Upper lobe of left lung (tissue), 4 donors: Measurements from ENCODE around the gene SPACA4.

Experiments
- POLR2A ChIP-seq, 4 donors: fragments of 450-650 bp; IDR thresholded peaks; one replicate each; pipeline ENCODE4 v1.5.1; 2016 to 2017; ENCODE audit warnings: antibody characterized with exemption in 4 of 4, mild to moderate bottlenecking in 2 of 4
- POLR2AphosphoS5 ChIP-seq, 2 donors: sonication (generic); formaldehyde crosslinking; IDR thresholded peaks; one replicate each; pipeline ENCODE4 v1.5.1; 2017; ENCODE audit warnings: antibody characterized with exemption in 2 of 2
- TF ChIP-seq, protein P1 (sequence below), 6 experiments: fragments of 450-650 bp in 4 of 6; fragments of 200-600 bp in 2 of 6; sonication (generic) in 2 of 6; IDR thresholded peaks; one replicate each; pipeline ENCODE4 v1.5.1; 2016 to 2019; ENCODE audit warnings: antibody characterized with exemption in 6 of 6

DNA sequence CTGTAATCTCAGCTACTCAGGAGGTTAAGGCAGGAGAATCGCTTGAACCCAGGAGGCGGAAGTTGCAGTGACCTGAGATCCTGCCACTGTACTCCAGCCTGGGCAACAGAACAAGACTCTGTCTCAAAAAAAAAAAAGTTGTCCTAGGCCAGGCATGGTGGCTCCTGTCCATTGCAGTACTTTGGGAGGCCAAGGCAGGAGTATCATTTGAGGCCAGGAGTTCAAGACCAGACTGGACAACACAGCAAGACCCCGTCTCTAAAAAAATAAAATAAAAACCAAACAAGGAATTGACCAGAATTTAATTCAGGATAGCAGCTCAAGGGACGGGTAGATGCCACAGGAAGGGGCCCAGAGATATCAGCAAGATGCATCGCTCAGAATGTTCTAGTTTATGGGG is 49.7 kb upstream of the SPACA4 start:
- no peak for TF ChIP-seq POLR2AphosphoS5 (IDR thresholded peaks at IDR 0.05)
- TF ChIP-seq, protein P1, sequence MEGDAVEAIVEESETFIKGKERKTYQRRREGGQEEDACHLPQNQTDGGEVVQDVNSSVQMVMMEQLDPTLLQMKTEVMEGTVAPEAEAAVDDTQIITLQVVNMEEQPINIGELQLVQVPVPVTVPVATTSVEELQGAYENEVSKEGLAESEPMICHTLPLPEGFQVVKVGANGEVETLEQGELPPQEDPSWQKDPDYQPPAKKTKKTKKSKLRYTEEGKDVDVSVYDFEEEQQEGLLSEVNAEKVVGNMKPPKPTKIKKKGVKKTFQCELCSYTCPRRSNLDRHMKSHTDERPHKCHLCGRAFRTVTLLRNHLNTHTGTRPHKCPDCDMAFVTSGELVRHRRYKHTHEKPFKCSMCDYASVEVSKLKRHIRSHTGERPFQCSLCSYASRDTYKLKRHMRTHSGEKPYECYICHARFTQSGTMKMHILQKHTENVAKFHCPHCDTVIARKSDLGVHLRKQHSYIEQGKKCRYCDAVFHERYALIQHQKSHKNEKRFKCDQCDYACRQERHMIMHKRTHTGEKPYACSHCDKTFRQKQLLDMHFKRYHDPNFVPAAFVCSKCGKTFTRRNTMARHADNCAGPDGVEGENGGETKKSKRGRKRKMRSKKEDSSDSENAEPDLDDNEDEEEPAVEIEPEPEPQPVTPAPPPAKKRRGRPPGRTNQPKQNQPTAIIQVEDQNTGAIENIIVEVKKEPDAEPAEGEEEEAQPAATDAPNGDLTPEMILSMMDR (IDR thresholded peaks at IDR 0.05), result no peak
- TF ChIP-seq POLR2A (IDR thresholded peaks at IDR 0.05), result no peak
